Suprapubic skin (tissue), 4 donors: ENCODE data around the gene MTFR1L.

Experiments used
- POLR2A ChIP-seq, 2 donors: fragments of 450-650 bp; IDR thresholded peaks; one replicate each; pipeline ENCODE4 v1.6.1; 2017; ENCODE audit warnings: antibody characterized with exemption in 2 of 2, mild to moderate bottlenecking in 2 of 2, moderate library complexity in 2 of 2
- POLR2AphosphoS5 ChIP-seq, 3 donors: sonication (generic); formaldehyde crosslinking; IDR thresholded peaks; one replicate each; pipeline ENCODE4 v1.6.1; 2017; ENCODE audit warnings: antibody characterized with exemption in 3 of 3
- TF ChIP-seq, protein P1 (sequence below), 2 donors: fragments of 200-600 bp in 1 of 2; fragments of 450-650 bp in 1 of 2; sonication (generic) in 1 of 2; IDR thresholded peaks; one replicate each; pipeline ENCODE4 v1.5.1; 2016 to 2019; ENCODE audit warnings: antibody characterized with exemption in 2 of 2, mild to moderate bottlenecking in 1 of 2, moderate library complexity in 1 of 2

DNA sequence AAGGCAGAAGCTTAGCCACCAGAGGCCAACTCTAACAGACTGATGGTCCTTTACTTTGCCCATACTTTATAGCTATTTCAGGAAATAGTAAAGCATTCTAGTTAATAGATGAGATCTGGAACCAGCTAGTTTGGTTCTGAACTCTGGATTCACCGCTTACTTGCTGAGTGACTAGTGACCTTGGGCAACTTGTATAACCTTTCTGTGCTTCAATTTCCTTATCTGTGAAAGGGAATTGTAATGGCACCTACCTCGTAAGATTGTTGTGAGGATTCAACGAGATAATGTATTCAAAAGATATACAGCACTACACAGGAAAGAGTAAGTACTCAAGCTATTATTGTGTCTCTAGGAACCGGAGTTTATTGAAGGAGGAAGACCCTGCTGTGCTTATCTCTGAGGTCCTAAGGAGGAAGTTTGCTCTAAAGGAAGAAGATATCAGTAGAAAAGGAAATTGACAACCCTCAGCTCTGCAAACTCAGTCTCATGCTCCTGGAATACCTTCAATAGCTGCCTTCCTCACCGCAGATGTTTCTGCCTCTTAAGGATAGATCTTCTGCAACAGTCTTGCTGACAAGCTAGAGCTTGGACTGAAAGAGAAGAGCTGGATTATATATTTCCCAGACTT lies 11.9 kb downstream of the MTFR1L start:
- TF ChIP-seq POLR2A (IDR thresholded peaks at IDR 0.05) (no peak), POLR2AphosphoS5 (IDR thresholded peaks at IDR 0.05) (no peak)
- TF ChIP-seq, protein P1, sequence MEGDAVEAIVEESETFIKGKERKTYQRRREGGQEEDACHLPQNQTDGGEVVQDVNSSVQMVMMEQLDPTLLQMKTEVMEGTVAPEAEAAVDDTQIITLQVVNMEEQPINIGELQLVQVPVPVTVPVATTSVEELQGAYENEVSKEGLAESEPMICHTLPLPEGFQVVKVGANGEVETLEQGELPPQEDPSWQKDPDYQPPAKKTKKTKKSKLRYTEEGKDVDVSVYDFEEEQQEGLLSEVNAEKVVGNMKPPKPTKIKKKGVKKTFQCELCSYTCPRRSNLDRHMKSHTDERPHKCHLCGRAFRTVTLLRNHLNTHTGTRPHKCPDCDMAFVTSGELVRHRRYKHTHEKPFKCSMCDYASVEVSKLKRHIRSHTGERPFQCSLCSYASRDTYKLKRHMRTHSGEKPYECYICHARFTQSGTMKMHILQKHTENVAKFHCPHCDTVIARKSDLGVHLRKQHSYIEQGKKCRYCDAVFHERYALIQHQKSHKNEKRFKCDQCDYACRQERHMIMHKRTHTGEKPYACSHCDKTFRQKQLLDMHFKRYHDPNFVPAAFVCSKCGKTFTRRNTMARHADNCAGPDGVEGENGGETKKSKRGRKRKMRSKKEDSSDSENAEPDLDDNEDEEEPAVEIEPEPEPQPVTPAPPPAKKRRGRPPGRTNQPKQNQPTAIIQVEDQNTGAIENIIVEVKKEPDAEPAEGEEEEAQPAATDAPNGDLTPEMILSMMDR (IDR thresholded peaks at IDR 0.05), result no peak
